Hepatocyte (in vitro differentiated cells): ENCODE measurements around the gene KIF7.

Source experiments
- CTCF ChIP-seq: fragments of 200-600 bp; sonication (generic); IDR thresholded peaks from 2 replicates; pipeline ENCODE4 v1.5.1; 2016; ENCODE audit warnings: antibody characterized with exemption, mild to moderate bottlenecking; ENCODE audit not compliant: poor library complexity
- EZH2phosphoT487 ChIP-seq: fragments of 200-600 bp; sonication (generic); IDR thresholded peaks from one replicate; pipeline ENCODE4 v1.6.1; 2018; ENCODE audit warnings: antibody characterized with exemption, mild to moderate bottlenecking, low read depth, moderate library complexity; ENCODE audit not compliant: unreplicated experiment, severe bottlenecking

DNA sequence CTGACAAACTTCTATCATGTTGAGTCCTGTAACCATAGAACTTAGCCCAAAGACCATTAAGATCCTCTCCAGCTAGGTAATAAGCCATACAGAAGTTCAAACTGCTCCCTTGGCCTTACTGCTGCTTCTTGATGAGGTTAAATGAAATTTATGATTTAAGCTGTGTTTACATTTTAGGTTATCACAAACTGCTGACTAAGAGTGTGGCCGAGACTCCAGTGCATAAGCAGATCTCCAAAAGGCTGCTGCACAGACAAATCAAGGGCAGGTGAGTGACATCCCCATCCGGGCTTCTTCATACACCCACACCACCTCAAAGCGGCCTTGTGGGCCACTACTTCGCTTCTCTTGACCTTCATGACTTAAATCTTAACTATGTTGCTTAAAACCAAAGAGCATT, 39.0 kb downstream of the KIF7 start:
- no peak for TF ChIP-seq CTCF
- TF ChIP-seq EZH2phosphoT487: no peak
